Stimulated activated CD8-positive, alpha-beta memory T cell treated with anti-CD3 and anti-CD28 coated beads, Interleukin-4, amount 100 ng/mL, for 4 hours (primary cell): ENCODE measurements around the gene FGFBP3.
A peak's percentile ranks its signal among the peaks of the same experiment; 100 is the strongest.

Experiments used
- DNase-seq, 2 donors: peaks; one replicate each; pipeline ENCODE4 v3.0.0-alpha.2; 2020; ENCODE audit warnings: low read depth in 2 of 2, low spot score in 1 of 2

FGFBP3 gene, protein sequence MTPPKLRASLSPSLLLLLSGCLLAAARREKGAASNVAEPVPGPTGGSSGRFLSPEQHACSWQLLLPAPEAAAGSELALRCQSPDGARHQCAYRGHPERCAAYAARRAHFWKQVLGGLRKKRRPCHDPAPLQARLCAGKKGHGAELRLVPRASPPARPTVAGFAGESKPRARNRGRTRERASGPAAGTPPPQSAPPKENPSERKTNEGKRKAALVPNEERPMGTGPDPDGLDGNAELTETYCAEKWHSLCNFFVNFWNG

DNA sequence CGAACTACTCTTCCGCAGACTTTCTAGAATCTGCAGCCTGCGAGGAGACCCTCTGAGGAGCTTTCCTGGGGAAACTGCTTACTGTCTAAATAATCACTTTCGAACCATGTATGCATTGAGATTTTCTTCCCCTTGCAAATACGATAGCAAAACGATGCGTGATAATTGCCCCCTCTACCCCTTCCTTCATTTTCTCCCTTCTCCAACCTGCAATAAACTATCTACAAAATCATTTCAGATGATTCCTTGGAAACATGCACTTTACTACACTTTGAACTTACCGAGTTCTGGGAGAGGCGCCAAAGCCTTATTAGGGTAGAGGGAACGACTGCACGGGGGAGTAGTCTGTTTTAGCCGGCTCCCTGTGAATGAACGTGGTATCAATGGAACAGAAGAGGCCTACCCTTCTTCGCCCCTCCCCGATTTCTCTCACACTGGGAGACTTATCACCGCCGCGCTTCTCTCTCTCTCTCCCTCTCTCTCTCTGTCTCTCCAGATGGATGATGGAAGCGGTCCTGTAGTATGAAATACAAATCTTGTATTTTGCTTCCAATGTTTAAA, at the start of gene FGFBP3:
FGFBP3 (minus strand) TSS at position 370 of the 561 bp plus-strand sequence. CDS start 517 bp downstream, outside the sequence.
- no peak for DNase-seq

GRCh38 chr10:91957091-91957490, 47.8 kb upstream of the FGFBP3 start:
- DNase-seq = no peak

GRCh38 chr10:91955114-91955513, 45.8 kb upstream of the FGFBP3 start:
- DNase-seq = no peak

DNA sequence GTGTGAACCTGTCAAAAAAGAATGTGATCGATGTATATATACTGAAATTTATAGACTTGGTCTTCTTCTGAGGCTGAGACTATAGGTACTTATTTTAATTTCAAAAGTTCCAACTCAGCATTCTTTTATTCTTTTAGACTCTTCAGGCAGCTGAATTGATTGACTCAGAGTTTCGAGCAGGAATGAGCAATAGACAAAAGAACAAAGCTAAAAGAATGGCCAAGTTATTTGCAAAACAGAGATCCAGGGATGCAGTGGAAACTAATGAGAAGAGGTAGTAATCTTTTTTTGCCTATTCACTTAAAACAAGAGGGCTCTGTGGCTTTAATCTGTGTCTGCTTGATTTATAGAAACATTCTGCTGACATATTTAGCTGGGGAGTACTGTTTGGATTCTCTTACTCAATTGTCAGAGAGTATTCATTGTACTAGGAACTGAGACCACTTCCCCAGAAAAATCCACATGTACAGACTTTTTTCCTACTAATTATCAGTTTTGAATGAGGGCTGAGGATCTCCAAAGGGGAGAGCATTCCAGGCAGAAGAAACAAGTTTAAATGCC, 44.4 kb upstream of the FGFBP3 start:
- no peak for DNase-seq

DNA sequence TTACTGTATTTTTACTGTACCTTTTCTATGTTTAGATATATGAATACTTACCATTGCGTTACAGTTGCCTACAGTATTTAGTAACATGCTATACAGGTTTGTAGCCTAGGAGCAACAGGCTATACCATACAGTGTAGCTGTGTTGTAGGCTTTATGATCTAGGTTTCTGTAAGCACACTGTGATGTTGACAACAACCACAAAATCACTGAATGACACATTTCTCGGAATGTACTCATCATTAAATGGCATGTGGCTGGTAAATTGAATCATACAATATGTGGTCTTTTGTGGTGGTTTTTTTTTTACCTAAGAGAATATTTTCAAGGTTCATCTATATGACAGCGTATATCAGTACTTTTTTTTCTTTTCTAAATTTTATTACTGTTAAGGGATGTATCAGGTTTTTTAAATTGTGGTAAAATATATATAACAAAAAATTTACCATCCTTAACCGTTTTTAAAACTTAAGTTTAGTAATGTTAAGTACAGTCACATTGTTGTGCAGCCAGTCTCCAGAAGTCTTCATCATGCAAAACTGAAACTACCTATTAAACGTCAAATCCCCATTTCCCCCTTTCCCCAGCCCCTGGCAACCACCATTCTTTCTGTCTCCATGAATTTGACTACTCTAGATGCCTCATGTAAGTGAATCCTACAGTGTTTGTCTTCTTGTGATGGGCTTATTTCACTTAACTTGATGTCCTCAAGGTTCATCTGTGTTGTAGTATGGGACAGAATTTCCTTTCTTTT, 35.8 kb upstream of the FGFBP3 start:
- DNase-seq = no peak

DNA sequence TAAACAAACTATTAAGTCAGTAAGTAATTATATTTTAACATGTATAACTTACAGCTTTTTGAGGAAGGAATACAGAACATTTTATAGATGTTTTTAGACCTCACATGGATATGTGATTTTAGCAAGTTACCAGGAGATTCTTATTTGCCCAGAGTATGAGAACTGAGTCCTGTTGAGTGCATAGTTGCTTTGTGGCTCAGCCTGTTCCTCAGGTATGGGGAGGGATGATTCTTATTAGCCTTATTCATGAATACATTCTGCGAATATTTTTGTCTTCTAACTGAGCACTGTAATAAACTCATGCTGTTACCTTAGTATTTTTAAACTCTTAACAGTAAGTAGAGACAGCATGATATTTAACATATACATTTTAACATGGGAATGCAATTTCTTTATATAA, 32.1 kb upstream of the FGFBP3 start:
- no peak for DNase-seq

DNA sequence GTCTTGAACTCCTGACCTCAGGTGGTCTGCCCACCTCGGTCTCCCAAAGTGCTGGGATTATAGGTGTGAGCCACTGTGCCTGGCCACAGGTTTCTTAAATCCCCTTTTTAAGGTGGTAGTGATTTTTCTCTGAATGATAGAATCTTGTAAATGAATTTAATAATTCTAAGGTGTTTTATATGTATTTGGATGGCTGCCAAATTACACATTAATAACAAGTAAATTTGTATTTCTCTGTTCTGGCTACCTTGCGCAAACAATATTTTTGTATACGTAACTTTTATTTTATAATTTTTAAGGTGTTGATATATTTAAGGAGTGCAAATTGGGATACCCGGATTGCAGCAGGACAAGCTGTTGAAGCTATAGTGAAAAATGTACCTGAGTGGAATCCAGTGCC, 30.4 kb upstream of the FGFBP3 start:
- no peak for DNase-seq

DNA sequence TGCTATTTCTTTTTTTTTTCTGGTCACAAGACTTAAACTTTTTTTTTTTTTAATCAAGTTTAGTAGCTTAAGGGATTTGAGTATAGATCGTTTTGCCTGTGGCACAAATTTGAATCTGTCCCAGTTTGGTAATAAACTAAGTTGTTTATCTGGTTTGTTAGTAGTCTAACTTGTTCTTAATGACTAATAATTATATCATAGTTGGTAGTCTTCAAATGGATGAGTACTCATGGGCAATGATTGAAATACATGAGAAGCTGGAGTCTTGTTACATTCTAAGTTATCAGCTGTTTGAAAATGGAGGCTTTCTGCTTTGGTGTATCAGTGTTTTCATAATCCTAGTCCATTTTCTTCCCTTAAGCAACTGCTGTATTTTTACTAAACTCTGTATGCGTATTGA, 26.6 kb upstream of the FGFBP3 start:
- DNase-seq = no peak

- DNase-seq = no peak
These were observed 23.5 kb upstream of the FGFBP3 start for GRCh38 chr10:91932737-91933136.

GRCh38 chr10:91931526-91932190, 22.4 kb upstream of the FGFBP3 start:
- DNase-seq = no peak

DNA sequence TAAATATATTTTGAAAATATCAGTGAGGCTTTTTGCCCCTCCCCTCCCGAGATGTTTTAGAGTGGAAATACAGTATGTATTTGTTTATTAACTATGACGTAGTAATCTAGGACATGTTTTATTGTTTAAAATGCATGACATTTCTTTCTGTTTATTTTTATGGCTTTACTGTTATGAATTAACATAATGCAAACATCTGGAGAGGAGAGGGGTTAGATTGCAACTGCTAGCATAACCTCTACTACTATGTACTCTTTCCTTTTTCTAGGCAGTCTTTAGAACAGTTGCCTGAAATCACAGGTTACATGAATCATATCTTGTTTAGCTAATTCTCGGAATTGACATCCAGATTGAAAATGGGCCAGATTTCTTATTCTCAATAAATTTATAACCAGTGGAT, 21.7 kb upstream of the FGFBP3 start:
- no peak for DNase-seq

- no peak for DNase-seq
These were observed 15.7 kb upstream of the FGFBP3 start for GRCh38 chr10:91925022-91925320.

- no peak for DNase-seq
These were observed 15.1 kb upstream of the FGFBP3 start for GRCh38 chr10:91924212-91925021.

DNA sequence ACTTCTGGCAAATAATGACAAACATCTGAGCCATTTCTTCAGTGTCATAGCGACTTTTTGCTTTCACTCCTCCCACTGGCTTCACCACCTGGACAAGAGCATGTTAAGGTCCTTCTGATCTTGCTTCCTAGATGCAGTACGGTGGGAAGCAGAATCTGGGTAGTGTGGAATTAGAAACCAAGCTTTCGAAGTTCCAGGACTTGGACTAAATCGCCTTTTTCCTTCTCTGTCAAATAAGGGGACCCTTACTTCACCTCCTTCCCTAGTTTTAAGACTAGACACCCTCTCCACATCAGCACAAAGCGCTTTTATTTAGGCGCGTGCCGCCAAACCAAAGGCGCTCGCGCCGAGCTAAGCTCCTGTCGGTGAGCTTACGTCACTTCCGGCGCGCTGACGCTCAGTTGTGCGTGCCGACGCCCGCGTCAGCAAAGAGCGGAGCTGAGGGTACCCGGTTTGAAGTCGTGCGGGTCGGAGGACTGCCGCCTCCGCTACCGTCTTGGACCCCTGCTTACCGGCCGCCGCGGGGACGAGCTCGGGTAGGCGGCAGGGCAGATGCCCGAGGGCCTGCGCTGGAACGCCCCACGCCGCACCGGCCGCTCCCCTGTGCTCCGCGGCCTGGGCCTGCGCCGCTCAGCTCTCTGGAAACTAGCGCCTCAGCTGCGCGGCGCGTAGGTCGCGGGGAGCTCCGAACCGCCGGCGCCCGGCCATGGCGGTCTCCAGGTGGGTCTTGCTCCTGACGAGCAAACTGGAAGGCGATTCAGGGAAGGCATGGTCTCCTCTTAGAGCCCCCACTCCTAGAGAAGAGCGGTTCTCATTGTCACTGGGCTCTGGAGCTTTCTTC, 14.3 kb upstream of the FGFBP3 start, which contains the start of gene BTAF1:
BTAF1 (plus strand) TSS at position 400 of the 841 bp plus-strand sequence; CDS start at position 707, 307 bp downstream.
- peak; percentile 75 to 85 for DNase-seq

GRCh38 chr10:91919651-91920050, 10.4 kb upstream of the FGFBP3 start:
- no peak for DNase-seq

DNA sequence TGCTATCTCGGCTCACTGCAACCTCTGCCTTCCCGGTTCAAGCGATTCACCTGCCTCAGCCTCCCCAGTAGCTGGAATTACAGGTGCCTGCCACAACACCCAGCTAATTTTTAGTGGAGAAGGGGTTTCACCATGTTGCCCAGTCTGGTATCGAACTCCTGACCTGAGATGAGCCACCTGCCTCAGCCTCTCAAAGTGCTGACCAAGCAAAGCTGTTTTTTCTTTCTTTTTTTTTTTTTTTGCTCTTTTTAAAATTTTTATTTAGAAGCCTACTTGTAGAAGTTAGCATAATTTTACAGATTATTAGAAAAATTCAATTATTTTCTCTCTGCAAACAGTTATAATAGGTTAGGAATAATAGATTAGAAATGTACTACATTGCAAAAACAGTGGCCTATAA, 1.2 kb upstream of the FGFBP3 start:
- DNase-seq = no peak

- DNase-seq = peak; percentile 37 to 47
These were observed 759 bp downstream of the FGFBP3 start for GRCh38 chr10:91908337-91909116.

DNA sequence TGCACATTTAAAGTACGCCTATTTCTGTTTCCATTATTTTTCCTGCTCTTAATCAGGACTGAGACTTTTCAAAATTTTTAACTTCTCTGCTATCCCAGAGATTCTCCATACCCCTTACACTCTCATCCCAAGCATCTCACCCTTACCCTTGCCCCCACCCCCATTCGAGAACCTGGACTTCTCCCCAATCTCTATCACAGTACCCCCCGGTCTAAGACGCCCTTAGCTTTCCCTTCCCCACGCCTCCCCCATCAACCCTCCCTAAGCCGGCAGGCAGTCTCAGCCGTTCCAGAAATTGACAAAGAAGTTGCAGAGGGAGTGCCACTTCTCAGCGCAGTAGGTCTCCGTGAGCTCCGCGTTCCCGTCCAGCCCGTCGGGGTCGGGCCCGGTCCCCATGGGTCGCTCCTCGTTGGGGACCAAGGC, 1.4 kb downstream of the FGFBP3 start:
- DNase-seq = no peak

- DNase-seq = no peak
These were observed 2.2 kb downstream of the FGFBP3 start for GRCh38 chr10:91907033-91907594.
